Upper lobe of left lung (tissue), 4 donors: ENCODE measurements around the gene VPS37D.

Experiments used
- POLR2A ChIP-seq, 4 donors: fragments of 450-650 bp; IDR thresholded peaks; one replicate each; pipeline ENCODE4 v1.5.1; 2016 to 2017; ENCODE audit warnings: antibody characterized with exemption in 4 of 4, mild to moderate bottlenecking in 2 of 4
- TF ChIP-seq, protein P1 (sequence below), 6 experiments: fragments of 450-650 bp in 4 of 6; fragments of 200-600 bp in 2 of 6; sonication (generic) in 2 of 6; IDR thresholded peaks; one replicate each; pipeline ENCODE4 v1.5.1; 2016 to 2019; ENCODE audit warnings: antibody characterized with exemption in 6 of 6

DNA sequence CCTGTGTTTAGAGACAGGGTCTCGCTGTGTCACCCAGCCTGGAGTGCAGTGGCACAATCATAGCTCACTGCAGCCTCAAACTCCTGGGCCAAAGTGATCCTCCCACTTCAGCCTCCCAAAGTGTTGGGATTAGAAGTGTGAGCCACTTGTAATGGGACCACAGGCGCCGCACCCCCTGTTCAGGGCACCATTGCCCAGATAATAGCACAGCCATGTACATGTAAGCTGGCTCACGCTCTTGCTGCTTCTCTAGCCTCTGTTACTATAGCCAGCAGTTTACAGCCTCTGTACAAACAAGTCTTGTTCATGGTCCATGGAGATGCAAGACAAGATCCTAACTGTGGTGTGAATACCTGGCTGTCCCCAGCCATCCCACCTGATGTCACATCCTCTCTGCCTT is 39.1 kb upstream of the VPS37D start:
- TF ChIP-seq, protein P1, sequence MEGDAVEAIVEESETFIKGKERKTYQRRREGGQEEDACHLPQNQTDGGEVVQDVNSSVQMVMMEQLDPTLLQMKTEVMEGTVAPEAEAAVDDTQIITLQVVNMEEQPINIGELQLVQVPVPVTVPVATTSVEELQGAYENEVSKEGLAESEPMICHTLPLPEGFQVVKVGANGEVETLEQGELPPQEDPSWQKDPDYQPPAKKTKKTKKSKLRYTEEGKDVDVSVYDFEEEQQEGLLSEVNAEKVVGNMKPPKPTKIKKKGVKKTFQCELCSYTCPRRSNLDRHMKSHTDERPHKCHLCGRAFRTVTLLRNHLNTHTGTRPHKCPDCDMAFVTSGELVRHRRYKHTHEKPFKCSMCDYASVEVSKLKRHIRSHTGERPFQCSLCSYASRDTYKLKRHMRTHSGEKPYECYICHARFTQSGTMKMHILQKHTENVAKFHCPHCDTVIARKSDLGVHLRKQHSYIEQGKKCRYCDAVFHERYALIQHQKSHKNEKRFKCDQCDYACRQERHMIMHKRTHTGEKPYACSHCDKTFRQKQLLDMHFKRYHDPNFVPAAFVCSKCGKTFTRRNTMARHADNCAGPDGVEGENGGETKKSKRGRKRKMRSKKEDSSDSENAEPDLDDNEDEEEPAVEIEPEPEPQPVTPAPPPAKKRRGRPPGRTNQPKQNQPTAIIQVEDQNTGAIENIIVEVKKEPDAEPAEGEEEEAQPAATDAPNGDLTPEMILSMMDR (IDR thresholded peaks at IDR 0.05) = no peak
- no peak for TF ChIP-seq POLR2A (IDR thresholded peaks at IDR 0.05)
